ENCODE data around the gene ANKEF1.

ANKEF1 gene

DNA sequence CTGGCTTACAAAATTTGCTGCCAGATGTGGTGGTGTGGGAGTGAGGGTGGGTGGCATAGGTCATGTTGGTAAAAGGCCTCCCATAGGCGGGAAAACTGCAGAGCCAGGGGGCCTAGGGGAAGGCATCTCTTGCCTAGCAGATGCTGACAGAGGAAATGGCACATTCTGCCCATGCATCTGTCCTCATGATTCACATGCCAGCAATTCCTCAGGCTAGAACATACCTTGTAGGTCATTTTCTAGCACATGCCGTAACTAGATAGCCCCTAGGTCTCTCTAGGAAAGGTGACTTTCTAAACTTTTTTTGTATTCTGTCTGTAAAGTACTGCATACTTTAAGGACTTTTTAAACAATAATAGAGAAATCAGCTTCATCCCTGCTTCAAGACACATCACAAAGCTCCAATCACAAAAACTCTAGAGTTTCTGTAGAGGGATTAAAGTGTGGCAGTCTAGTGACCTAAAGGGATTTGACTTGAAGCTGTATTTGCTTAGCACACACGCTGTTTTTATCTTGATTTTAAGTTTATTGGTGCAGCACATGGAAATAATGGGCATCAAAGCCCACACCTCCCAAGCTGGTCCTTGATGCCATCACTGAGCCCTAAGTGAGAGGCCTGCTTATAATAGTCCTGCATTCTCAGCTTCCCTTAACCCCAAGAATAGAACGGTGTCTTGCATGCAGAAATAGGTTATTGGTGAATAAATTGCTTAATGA is 55.2 kb downstream of the ANKEF1 start:
- DNase-seq (ENCODE audit: low spot score): no peak

DNA sequence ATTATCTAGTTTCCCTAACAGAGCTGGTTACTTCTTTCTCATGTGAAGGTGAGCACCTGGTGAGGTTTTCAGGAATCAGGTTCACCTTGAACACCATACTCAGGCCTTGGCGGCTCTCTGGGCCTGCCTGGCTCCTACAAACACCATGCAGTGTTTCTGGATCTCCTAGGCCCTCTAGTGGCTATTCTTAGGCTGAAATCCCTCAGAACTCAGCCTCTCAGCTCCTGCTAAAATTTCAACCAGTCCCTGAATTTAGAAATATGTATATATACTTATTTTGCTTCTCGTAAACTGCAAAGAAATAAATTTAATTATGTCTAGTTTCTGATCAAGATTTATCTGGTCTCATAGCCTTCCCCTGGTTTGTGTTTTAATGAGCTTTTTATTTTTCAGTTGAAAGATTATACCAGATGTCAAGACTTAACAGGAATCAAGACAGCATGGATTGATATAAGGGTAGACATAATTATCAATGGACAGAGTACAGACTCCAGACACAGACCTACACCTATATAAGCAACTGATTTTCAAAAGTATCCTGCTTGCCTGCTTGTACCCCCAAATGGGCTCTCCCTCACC is 55.9 kb downstream of the ANKEF1 start:
- DNase-seq (ENCODE audit: low spot score): peak; percentile 25

DNA sequence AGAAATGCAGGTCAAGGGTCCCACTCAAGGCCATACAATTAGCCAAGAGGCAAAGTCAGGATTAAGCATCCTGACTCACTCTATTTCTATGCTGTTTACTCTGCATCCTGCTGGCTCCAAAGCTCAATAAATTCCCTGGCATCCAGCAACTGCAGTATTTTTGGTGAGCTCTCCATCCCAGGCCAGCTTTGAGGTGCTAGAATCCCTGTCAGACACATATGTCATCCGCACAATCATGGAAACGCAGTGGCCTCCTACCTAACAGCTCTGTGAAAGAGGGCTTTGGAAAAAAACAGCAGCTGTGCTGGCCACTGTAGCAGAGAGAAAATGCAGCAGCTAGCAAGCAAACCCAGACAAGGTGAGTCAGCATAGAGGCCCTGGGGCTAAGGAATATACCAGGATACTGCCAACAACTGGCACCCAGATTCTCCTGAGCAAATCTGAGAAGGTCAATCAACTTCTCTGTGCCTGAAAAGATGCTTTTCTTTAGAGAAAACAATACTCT is 58.4 kb downstream of the ANKEF1 start:
- DNase-seq (ENCODE audit: low spot score): no peak

DNA sequence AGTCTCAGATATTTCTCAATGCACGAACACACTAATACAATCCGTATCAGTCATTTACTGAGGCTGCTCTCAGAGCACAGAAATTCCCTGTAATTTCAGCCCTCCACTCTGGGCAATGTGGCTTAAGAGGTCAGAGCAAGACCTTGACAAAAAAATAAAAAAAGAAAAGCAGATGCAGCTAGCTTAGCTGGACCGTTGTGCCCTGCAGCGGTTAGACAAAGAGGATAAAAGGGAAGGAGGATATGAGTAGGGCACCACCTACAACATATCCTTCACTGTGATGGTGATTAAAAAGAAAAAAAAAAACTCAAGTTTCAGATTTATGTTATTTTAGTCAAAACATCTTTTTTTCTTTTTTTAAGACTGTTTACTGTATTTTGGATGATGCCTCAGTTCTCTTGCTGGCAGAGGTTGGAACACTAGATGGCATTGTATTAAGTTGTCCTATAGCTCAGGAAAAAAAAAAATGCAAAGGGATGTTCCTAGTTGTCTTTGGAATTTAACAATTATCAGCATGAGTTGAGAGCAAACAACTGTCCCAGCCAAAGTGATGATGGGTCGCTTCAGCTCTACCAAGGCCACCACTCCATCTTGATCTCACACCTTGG is 59.9 kb downstream of the ANKEF1 start:
- no peak for DNase-seq (ENCODE audit: low spot score)

DNA sequence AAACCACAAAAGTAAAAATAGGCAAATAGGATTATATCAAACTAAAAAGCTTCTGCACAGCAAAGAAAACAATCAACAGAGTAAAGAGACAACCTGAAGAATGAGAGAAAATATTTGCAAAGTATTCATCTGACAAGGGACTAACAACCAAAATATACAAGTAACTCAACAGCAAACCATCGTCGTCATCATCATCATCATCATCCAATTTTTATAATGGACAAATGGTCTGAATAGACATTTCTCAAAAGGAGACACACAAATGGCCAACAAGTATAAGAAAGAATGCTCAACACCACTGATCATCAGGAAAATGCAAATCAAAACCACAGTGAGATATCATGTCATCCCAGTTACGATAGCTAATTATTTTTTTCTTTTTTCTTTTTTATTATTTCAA is 62.0 kb downstream of the ANKEF1 start:
- no peak for DNase-seq (ENCODE audit: low spot score)

DNA sequence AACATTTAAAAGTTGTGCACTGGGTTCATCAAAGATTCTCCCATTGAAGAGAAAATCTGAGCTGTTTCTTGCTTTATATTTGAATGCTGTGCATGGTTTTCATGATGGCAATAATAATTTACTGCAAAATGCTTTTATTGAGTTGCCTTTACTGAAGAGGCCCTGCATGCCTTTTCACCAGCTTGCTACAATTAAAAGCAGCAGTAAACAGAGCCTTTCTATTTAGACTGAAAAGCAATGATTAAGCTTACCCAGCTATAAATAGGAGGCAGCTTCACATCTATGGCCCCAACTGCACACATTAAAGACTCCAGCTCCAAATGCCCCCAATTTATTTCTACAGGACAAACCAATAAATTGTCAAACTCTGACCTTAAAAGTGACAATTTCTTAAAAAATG is 70.3 kb downstream of the ANKEF1 start:
- DNase-seq (ENCODE audit: low spot score): no peak
